ENCODE measurements around the gene PFDN4.

DNA sequence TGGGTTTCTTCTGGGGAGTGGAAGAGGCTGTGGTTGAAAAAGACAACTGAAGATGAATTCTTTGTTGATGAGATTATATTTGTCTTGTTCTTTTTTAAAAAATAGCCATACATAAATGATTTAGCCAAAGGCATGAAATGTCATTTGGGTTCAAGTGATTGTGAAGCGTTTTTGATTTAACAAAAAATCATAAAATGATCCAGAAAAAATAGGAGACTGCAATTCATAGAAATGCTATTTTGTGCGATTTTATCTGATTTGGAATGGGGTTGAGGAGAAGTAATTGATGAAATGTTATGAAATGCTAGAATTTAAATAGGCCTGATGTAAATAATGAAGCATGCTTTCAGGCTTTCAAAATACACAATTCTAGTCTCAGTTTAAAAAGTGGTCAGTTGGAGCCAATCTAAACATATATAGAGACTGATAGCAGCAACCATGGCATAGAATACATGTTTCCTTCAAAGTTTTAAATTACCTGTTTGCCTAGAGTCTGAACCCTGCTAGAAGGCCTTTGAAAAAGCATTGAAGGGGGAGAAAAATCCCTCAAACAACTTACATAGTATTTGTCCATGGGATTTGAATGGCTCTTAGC, 21.8 kb downstream of the PFDN4 start:
- TF ChIP-seq CTCF (IDR thresholded peaks at IDR 0.05) (no peak), ZFX (IDR thresholded peaks at IDR 0.05; ENCODE audit: borderline replicate concordance) (no peak)
